GM12865 (cell line): ENCODE measurements around the gene SBK2.
A peak's percentile ranks its signal among the peaks of the same experiment; 100 is the strongest.

ENCODE experiments used
- DNase-seq: peaks from one replicate; pipeline ENCODE4 v3.0.0; 2010; ENCODE audit warnings: low read depth
- H3K4me3 ChIP-seq: 2 replicates; pipeline ENCODE4 v1.5.1; 2011; ENCODE audit warnings: mild to moderate bottlenecking, low read depth, low read length, control low read depth
- TF ChIP-seq, protein P1 (sequence below): IDR thresholded peaks from 2 replicates; pipeline ENCODE4 v1.5.1; 2011; ENCODE audit warnings: low read length, control low read depth, low read depth, inconsistent platforms; ENCODE audit not compliant: insufficient read depth; ENCODE audit errors: missing control alignments

Gene SBK2

GRCh38 chr19:55526216-55527196 is 10.4 kb downstream of the SBK2 start:
- TF ChIP-seq, protein P1, sequence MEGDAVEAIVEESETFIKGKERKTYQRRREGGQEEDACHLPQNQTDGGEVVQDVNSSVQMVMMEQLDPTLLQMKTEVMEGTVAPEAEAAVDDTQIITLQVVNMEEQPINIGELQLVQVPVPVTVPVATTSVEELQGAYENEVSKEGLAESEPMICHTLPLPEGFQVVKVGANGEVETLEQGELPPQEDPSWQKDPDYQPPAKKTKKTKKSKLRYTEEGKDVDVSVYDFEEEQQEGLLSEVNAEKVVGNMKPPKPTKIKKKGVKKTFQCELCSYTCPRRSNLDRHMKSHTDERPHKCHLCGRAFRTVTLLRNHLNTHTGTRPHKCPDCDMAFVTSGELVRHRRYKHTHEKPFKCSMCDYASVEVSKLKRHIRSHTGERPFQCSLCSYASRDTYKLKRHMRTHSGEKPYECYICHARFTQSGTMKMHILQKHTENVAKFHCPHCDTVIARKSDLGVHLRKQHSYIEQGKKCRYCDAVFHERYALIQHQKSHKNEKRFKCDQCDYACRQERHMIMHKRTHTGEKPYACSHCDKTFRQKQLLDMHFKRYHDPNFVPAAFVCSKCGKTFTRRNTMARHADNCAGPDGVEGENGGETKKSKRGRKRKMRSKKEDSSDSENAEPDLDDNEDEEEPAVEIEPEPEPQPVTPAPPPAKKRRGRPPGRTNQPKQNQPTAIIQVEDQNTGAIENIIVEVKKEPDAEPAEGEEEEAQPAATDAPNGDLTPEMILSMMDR, result no peak
- DNase-seq, result no peak
- no peak overlapping the region for H3K4me3 ChIP-seq

DNA sequence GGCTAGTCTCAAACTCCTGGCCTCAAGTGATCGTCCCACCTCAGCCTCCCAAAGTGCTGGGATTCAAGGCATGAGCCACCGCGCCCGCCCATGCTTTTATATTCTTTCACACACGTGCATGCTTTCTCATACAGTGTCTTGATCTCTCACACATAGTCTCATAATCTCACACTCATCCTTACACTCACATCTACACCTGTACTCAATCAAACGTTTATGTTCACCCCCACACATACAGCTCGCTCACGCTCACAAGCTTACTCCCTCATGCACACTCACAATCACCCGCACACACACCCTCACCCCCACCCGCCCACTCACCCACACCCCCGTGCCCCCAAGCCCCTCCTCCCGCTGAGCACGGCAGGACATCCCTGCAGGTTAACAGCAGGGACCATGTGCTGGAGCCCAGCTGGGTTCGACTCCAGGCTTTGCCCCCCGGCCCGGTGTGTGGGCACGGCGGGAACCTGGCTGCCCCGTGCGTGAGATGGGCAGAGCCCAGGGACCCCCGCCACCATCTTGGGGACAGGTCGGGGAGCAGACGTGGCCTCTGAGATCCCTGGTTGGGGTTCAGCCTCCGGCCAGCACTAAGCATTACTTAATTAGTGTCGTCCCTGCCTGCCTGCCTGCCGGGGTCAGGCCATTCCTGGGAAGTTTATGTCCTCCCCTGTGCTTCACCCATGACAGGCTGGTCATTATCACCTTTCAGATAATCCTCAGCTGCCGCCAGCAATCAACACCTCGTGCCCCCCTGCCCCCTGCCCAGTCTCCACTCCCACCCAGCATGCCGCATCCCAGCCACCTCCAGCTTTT is 11.4 kb downstream of the SBK2 start:
- no peak for DNase-seq
- TF ChIP-seq, protein P1, result no peak
- no peak overlapping the region for H3K4me3 ChIP-seq

GRCh38 chr19:55520691-55521292 is 16.1 kb downstream of the SBK2 start:
- no peak overlapping the region for H3K4me3 ChIP-seq
- TF ChIP-seq, protein P1, result no peak
- DNase-seq, result no peak

GRCh38 chr19:55519451-55520311 is 17.3 kb downstream of the SBK2 start:
- DNase-seq, result no peak
- no peak overlapping the region for H3K4me3 ChIP-seq
- TF ChIP-seq, protein P1, result no peak

DNA sequence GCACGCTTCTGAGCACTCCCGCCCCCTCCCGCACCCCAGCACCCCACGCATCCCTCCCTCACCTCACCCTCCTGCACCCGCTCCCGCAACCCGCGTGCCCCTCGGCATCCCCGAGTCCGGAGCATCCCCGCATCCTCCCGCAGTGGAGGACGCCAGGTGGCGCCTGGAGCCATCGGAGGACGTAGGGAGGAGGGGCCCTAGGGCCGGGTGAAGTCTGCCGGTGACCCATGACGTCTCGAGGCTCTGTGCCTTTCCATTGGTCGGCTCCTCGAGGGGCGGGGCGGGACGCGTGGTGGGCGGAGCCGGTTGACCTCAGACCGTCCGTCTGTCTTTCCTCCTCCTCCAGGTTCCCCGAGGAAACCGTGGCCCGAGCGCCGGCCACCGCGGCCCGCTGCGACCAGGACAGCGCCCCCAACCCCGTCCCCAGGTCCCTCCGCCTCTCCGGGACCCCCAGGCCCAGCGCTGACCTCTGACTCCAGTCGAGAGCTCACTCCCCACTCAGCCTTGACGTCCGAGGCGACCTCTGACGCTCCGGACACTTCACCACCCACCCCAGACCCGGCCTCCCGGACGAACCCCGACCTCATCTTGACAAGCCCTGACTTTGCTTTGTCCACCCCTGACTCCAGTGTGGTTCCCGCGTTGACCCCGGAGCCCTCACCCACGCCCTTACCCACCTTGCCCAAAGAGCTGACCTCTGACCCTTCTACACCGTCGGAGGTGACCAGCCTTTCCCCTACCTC is 19.9 kb downstream of the SBK2 start:
- peak; percentile 96 for DNase-seq
- TF ChIP-seq, protein P1, result peak; percentile 89
- peak overlapping the region; percentile 40 for H3K4me3 ChIP-seq

GRCh38 chr19:55508120-55508519 is 28.8 kb downstream of the SBK2 start:
- DNase-seq, result no peak
- TF ChIP-seq, protein P1, result no peak
- H3K4me3 ChIP-seq, result no peak overlapping the region
